Effector memory CD8-positive, alpha-beta T cell (primary cell): ENCODE data around the gene LSM10.

Experiments used
- ATAC-seq: fragments of 150-1000 bp; cut with Tn5 transposase; replicated peaks from 2 replicates; pipeline ENCODE4 v1.10.0; 2021; ENCODE audit warnings: mild to moderate bottlenecking, moderate library complexity
- DNase-seq, 3 experiments: peaks; one replicate each; pipeline ENCODE4 v3.0.0; 2021
- H3K27ac Mint-ChIP-seq, 2 donors: one replicate each; pipeline ENCODE4 v1.8.0; 2022; ENCODE audit warnings: mild to moderate bottlenecking in 2 of 2, mixed read lengths in 2 of 2, moderate library complexity in 2 of 2
- H3K27me3 Mint-ChIP-seq, 2 donors: one replicate each; pipeline ENCODE4 v1.8.0; 2022; ENCODE audit warnings: mixed read lengths in 2 of 2
- H3K36me3 Mint-ChIP-seq: one replicate; pipeline ENCODE4 v1.8.0; 2022; ENCODE audit warnings: mild to moderate bottlenecking, moderate library complexity, mixed read lengths; ENCODE audit not compliant: insufficient read depth
- H3K4me1 Mint-ChIP-seq, 2 donors: one replicate each; pipeline ENCODE4 v1.8.0; 2022; ENCODE audit warnings: low read depth in 2 of 2, mixed read lengths in 2 of 2
- H3K4me3 Mint-ChIP-seq, 2 donors: one replicate each; pipeline ENCODE4 v1.8.0; 2022; ENCODE audit warnings: mild to moderate bottlenecking in 2 of 2, mixed read lengths in 2 of 2, moderate library complexity in 2 of 2
- H3K9me3 Mint-ChIP-seq, 2 donors: one replicate each; pipeline ENCODE4 v1.8.0; 2022; ENCODE audit warnings: mixed read lengths in 2 of 2

Gene LSM10

GRCh38 chr1:36400825-36401601 lies 3.3 kb upstream of the LSM10 start:
- peak; percentile 60 for ATAC-seq
- H3K36me3 Mint-ChIP-seq = peaks cover 11% of the 10 kb centered on the region
- H3K9me3 Mint-ChIP-seq = no peaks in the 10 kb centered on the region
- peak overlapping the region; percentile 89 for H3K27ac Mint-ChIP-seq
- H3K4me1 Mint-ChIP-seq = peaks cover 23% of the 10 kb centered on the region in 2 donors
- no peaks in the 10 kb centered on the region for H3K27me3 Mint-ChIP-seq
- H3K4me3 Mint-ChIP-seq = peak overlapping the region; percentile 33 to 80
- DNase-seq = peak; percentile 22 to 41 (median 34)

GRCh38 chr1:36400514-36400824 lies 2.8 kb upstream of the LSM10 start:
- Mint-ChIP-seq H3K4me1 (peaks cover 23% of the 10 kb centered on the region in 2 donors), H3K27ac (peak overlapping the region; percentile 89), H3K9me3 (no peaks in the 10 kb centered on the region), H3K36me3 (peaks cover 11% of the 10 kb centered on the region), H3K4me3 (peak overlapping the region in 1 of 2 donors; percentile 80), H3K27me3 (no peaks in the 10 kb centered on the region)
- DNase-seq (no peak), ATAC-seq (peak; percentile 13)

GRCh38 chr1:36398370-36398977 lies 766 bp upstream of the LSM10 start:
- Mint-ChIP-seq H3K4me1 (peaks cover 27 to 28% of the 10 kb centered on the region in 2 donors), H3K9me3 (no peaks in the 10 kb centered on the region), H3K36me3 (peaks cover 11% of the 10 kb centered on the region), H3K27ac (peak overlapping the region; percentile 96 to 98), H3K27me3 (no peaks in the 10 kb centered on the region), H3K4me3 (peak overlapping the region; percentile 96 to 98)
- ATAC-seq = no peak
- DNase-seq = no peak

GRCh38 chr1:36397083-36397377 lies 678 bp downstream of the LSM10 start:
- peaks cover 18% of the 10 kb centered on the region for H3K36me3 Mint-ChIP-seq
- peak; percentile 38 for ATAC-seq
- H3K27me3 Mint-ChIP-seq = no peaks in the 10 kb centered on the region
- H3K4me1 Mint-ChIP-seq = peaks cover 29 to 33% of the 10 kb centered on the region in 2 donors
- peak overlapping the region; percentile 96 to 98 for H3K4me3 Mint-ChIP-seq
- DNase-seq = no peak
- no peaks in the 10 kb centered on the region for H3K9me3 Mint-ChIP-seq
- H3K27ac Mint-ChIP-seq = peak overlapping the region; percentile 96 to 98

GRCh38 chr1:36396359-36396758 lies 1.3 kb downstream of the LSM10 start:
- H3K9me3 Mint-ChIP-seq = no peaks in the 10 kb centered on the region
- peak overlapping the region; percentile 96 to 98 for H3K27ac Mint-ChIP-seq
- peaks cover 21% of the 10 kb centered on the region for H3K36me3 Mint-ChIP-seq
- peaks cover 29 to 34% of the 10 kb centered on the region in 2 donors for H3K4me1 Mint-ChIP-seq
- peak overlapping the region; percentile 96 to 98 for H3K4me3 Mint-ChIP-seq
- ATAC-seq = no peak
- no peak for DNase-seq
- H3K27me3 Mint-ChIP-seq = no peaks in the 10 kb centered on the region

- H3K4me1 Mint-ChIP-seq = peaks cover 20 to 34% of the 10 kb centered on the region in 2 donors
- peaks cover 29% of the 10 kb centered on the region for H3K36me3 Mint-ChIP-seq
Measured at GRCh38 chr1:36393686-36394085, 4.0 kb downstream of the LSM10 start.

GRCh38 chr1:36392836-36393235 lies 4.9 kb downstream of the LSM10 start:
- Mint-ChIP-seq H3K36me3 (peaks cover 26% of the 10 kb centered on the region), H3K4me1 (peaks cover 16 to 30% of the 10 kb centered on the region in 2 donors), H3K27ac (no peak overlapping the region), H3K27me3 (no peaks in the 10 kb centered on the region), H3K9me3 (no peaks in the 10 kb centered on the region), H3K4me3 (no peak overlapping the region)
- ATAC-seq (no peak), DNase-seq (no peak)

More at GRCh38 chr1:36393686-36394085, 4.0 kb downstream of the LSM10 start:
- no peak overlapping the region for H3K4me3 Mint-ChIP-seq
- H3K27me3 Mint-ChIP-seq = no peaks in the 10 kb centered on the region
- no peak for DNase-seq
- no peak for ATAC-seq
- no peaks in the 10 kb centered on the region for H3K9me3 Mint-ChIP-seq
- no peak overlapping the region for H3K27ac Mint-ChIP-seq

- Mint-ChIP-seq H3K27me3 (no peaks in the 10 kb centered on the region), H3K4me3 (no peak overlapping the region), H3K36me3 (peaks cover 27% of the 10 kb centered on the region), H3K27ac (no peak overlapping the region), H3K4me1 (peaks cover 15 to 24% of the 10 kb centered on the region in 2 donors), H3K9me3 (no peaks in the 10 kb centered on the region)
- no peak for ATAC-seq
- no peak for DNase-seq
Measured at GRCh38 chr1:36391271-36391670, 6.4 kb downstream of the LSM10 start.

GRCh38 chr1:36390411-36390810 lies 7.3 kb downstream of the LSM10 start:
- Mint-ChIP-seq H3K27ac (peak overlapping the region in 1 of 2 donors; percentile 65), H3K4me3 (no peak overlapping the region), H3K27me3 (no peaks in the 10 kb centered on the region), H3K9me3 (no peaks in the 10 kb centered on the region), H3K36me3 (peaks cover 35% of the 10 kb centered on the region), H3K4me1 (peaks cover 16 to 26% of the 10 kb centered on the region in 2 donors)
- DNase-seq (no peak), ATAC-seq (no peak)

- H3K4me1 Mint-ChIP-seq = peaks cover 18 to 26% of the 10 kb centered on the region in 2 donors
- DNase-seq (no peak), ATAC-seq (no peak)
- H3K27me3 Mint-ChIP-seq = no peaks in the 10 kb centered on the region
- H3K36me3 Mint-ChIP-seq = peaks cover 38% of the 10 kb centered on the region
- no peaks in the 10 kb centered on the region for H3K9me3 Mint-ChIP-seq
- no peak overlapping the region for H3K4me3 Mint-ChIP-seq
- peak overlapping the region in 1 of 2 donors; percentile 65 for H3K27ac Mint-ChIP-seq
Measured at GRCh38 chr1:36389999-36390398, 7.7 kb downstream of the LSM10 start.

- DNase-seq (no peak), ATAC-seq (no peak)
- Mint-ChIP-seq H3K27me3 (no peaks in the 10 kb centered on the region), H3K4me3 (no peak overlapping the region), H3K4me1 (peaks cover 21 to 30% of the 10 kb centered on the region in 2 donors), H3K36me3 (peaks cover 46% of the 10 kb centered on the region), H3K9me3 (no peaks in the 10 kb centered on the region), H3K27ac (peak overlapping the region; percentile 56 to 74)
Measured at GRCh38 chr1:36389261-36389660, 8.4 kb downstream of the LSM10 start.

- H3K9me3 Mint-ChIP-seq = no peaks in the 10 kb centered on the region
- DNase-seq (no peak), ATAC-seq (no peak)
- no peaks in the 10 kb centered on the region for H3K27me3 Mint-ChIP-seq
- peak overlapping the region; percentile 89 to 98 for H3K27ac Mint-ChIP-seq
- H3K36me3 Mint-ChIP-seq = peaks cover 40% of the 10 kb centered on the region
- peaks cover 32 to 40% of the 10 kb centered on the region in 2 donors for H3K4me1 Mint-ChIP-seq
- H3K4me3 Mint-ChIP-seq = peak overlapping the region in 1 of 2 donors; percentile 94
Measured at GRCh38 chr1:36387141-36387949, 10.4 kb downstream of the LSM10 start.

GRCh38 chr1:36386265-36387140 lies 11.2 kb downstream of the LSM10 start:
- H3K4me1 Mint-ChIP-seq = peaks cover 39 to 45% of the 10 kb centered on the region in 2 donors
- no peaks in the 10 kb centered on the region for H3K9me3 Mint-ChIP-seq
- DNase-seq = peak; percentile 71 to 76 (median 73)
- peak overlapping the region; percentile 81 to 94 for H3K4me3 Mint-ChIP-seq
- peak; percentile 59 for ATAC-seq
- peak overlapping the region; percentile 89 to 98 for H3K27ac Mint-ChIP-seq
- H3K36me3 Mint-ChIP-seq = peaks cover 36% of the 10 kb centered on the region
- H3K27me3 Mint-ChIP-seq = no peaks in the 10 kb centered on the region
